Measurements from ENCODE around the gene DOCK11. TPM values are rescaled to one million over a fixed set of nuclear protein-coding genes. Genes with fewer than 3 reads are reported as not detected.

DOCK11 gene
- total RNA-seq, 1 experiment from 2014 or later: 13.1 TPM

DNA sequence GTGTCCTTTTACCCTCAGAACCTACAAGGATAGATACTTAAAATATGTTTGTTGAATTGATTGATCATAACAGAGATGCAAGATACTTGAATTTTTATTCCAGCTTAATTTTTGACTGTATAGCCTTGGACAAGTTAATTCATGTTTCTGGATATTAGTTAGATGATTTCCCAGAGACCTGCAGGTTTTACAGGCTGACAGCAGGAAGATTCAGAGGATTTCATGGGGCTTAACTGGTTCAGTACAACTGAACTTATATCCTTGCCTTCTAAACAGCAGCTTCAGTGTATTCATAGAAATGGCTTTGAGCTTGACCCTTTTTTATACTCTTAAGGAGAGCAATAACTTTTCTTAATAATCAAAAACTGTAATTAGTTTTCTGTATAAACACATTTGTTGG is 169.6 kb downstream of the DOCK11 start (continued):
- TF ChIP-seq, protein P1, sequence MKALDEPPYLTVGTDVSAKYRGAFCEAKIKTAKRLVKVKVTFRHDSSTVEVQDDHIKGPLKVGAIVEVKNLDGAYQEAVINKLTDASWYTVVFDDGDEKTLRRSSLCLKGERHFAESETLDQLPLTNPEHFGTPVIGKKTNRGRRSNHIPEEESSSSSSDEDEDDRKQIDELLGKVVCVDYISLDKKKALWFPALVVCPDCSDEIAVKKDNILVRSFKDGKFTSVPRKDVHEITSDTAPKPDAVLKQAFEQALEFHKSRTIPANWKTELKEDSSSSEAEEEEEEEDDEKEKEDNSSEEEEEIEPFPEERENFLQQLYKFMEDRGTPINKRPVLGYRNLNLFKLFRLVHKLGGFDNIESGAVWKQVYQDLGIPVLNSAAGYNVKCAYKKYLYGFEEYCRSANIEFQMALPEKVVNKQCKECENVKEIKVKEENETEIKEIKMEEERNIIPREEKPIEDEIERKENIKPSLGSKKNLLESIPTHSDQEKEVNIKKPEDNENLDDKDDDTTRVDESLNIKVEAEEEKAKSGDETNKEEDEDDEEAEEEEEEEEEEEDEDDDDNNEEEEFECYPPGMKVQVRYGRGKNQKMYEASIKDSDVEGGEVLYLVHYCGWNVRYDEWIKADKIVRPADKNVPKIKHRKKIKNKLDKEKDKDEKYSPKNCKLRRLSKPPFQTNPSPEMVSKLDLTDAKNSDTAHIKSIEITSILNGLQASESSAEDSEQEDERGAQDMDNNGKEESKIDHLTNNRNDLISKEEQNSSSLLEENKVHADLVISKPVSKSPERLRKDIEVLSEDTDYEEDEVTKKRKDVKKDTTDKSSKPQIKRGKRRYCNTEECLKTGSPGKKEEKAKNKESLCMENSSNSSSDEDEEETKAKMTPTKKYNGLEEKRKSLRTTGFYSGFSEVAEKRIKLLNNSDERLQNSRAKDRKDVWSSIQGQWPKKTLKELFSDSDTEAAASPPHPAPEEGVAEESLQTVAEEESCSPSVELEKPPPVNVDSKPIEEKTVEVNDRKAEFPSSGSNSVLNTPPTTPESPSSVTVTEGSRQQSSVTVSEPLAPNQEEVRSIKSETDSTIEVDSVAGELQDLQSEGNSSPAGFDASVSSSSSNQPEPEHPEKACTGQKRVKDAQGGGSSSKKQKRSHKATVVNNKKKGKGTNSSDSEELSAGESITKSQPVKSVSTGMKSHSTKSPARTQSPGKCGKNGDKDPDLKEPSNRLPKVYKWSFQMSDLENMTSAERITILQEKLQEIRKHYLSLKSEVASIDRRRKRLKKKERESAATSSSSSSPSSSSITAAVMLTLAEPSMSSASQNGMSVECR (CRISPR knock-in tag; IDR thresholded peaks at IDR 0.05; ENCODE audit: borderline replicate concordance): no peak
- TF ChIP-seq GRHL2 (CRISPR knock-in tag; IDR thresholded peaks at IDR 0.05; ENCODE audit: insufficient replicate concordance, severe bottlenecking): no peak

DNA sequence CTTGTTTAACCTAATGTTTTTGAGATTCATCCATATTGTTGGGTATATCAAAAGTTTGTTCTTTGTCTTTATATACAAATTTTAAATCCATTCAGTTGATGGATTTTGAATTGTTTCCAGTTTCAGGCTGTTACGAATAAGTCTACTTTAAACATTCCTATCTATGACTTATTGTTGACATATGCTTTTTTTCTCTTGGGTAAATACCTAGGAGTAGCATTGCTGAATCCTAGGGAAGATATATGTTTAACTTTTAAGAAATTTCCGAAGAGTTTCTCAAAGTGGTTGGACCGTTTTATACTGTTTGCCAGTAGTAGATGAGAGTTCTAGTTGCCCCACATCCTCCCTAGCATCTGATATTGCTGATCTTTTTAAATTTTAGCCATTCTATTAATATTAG is 170.9 kb downstream of the DOCK11 start:
- ChIA-PET POLR2A (no interaction called here), CTCF (no interaction called here)
- ATAC-seq (no peak), DNase-seq (ENCODE audit: low spot score) (no peak)
- H3K4me3 Mint-ChIP-seq: no peak overlapping the region
- H3K9me3 Mint-ChIP-seq: no peaks in the 10 kb centered on the region
- H3K27me3 Mint-ChIP-seq (ENCODE audit: low read depth): no peaks in the 10 kb centered on the region
- no peaks in the 10 kb centered on the region; the same call in 1 of the 2 replicates for H3K36me3 Mint-ChIP-seq
- TF ChIP-seq, protein P2, sequence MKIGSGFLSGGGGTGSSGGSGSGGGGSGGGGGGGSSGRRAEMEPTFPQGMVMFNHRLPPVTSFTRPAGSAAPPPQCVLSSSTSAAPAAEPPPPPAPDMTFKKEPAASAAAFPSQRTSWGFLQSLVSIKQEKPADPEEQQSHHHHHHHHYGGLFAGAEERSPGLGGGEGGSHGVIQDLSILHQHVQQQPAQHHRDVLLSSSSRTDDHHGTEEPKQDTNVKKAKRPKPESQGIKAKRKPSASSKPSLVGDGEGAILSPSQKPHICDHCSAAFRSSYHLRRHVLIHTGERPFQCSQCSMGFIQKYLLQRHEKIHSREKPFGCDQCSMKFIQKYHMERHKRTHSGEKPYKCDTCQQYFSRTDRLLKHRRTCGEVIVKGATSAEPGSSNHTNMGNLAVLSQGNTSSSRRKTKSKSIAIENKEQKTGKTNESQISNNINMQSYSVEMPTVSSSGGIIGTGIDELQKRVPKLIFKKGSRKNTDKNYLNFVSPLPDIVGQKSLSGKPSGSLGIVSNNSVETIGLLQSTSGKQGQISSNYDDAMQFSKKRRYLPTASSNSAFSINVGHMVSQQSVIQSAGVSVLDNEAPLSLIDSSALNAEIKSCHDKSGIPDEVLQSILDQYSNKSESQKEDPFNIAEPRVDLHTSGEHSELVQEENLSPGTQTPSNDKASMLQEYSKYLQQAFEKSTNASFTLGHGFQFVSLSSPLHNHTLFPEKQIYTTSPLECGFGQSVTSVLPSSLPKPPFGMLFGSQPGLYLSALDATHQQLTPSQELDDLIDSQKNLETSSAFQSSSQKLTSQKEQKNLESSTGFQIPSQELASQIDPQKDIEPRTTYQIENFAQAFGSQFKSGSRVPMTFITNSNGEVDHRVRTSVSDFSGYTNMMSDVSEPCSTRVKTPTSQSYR (CRISPR knock-in tag; IDR thresholded peaks at IDR 0.05): no peak
- TF ChIP-seq IRF2 (CRISPR knock-in tag; IDR thresholded peaks at IDR 0.05; ENCODE audit: borderline replicate concordance, low read depth) (no peak), FOXJ3 (CRISPR knock-in tag; IDR thresholded peaks at IDR 0.05; ENCODE audit: borderline replicate concordance) (no peak), RORB (CRISPR knock-in tag; IDR thresholded peaks at IDR 0.05) (no peak)
- TF ChIP-seq, protein P3, sequence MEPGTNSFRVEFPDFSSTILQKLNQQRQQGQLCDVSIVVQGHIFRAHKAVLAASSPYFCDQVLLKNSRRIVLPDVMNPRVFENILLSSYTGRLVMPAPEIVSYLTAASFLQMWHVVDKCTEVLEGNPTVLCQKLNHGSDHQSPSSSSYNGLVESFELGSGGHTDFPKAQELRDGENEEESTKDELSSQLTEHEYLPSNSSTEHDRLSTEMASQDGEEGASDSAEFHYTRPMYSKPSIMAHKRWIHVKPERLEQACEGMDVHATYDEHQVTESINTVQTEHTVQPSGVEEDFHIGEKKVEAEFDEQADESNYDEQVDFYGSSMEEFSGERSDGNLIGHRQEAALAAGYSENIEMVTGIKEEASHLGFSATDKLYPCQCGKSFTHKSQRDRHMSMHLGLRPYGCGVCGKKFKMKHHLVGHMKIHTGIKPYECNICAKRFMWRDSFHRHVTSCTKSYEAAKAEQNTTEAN (CRISPR knock-in tag; IDR thresholded peaks at IDR 0.05): no peak
- H3K4me1 Mint-ChIP-seq: peaks cover 8% of the 10 kb centered on the region; the same call in 1 of the 2 replicates
- no peak overlapping the region for H3K27ac Mint-ChIP-seq

DNA sequence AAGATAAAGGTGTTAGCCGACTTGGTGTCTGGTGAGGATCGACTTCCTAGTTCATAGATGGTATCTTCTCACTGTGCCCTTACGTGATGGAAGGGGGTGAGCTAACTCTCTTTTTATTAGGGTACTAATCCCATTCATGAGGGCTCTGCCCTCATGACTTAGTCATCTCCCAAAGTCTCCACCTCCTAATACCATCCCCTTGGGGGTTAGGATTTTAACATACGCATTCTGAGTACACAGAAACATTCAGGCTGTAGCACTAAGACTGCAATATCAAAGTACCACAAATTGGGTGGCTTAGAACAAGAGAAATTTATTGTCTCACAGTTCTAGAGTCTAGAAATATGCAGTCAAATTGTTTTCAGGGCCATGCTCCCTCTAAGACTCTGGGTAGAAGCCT is 173.8 kb downstream of the DOCK11 start:
- Mint-ChIP-seq H3K9me3 (no peaks in the 10 kb centered on the region), H3K4me3 (no peak overlapping the region), H3K27ac (no peak overlapping the region), H3K4me1 (peaks cover 8% of the 10 kb centered on the region; the same call in 1 of the 2 replicates), H3K36me3 (no peaks in the 10 kb centered on the region; the same call in 1 of the 2 replicates), H3K27me3 (ENCODE audit: low read depth) (no peaks in the 10 kb centered on the region)
- ChIA-PET CTCF (no interaction called here), POLR2A (no interaction called here)
- ATAC-seq (no peak), DNase-seq (ENCODE audit: low spot score) (no peak)
- TF ChIP-seq, protein P2 (CRISPR knock-in tag; IDR thresholded peaks at IDR 0.05): no peak
- TF ChIP-seq, protein P4, sequence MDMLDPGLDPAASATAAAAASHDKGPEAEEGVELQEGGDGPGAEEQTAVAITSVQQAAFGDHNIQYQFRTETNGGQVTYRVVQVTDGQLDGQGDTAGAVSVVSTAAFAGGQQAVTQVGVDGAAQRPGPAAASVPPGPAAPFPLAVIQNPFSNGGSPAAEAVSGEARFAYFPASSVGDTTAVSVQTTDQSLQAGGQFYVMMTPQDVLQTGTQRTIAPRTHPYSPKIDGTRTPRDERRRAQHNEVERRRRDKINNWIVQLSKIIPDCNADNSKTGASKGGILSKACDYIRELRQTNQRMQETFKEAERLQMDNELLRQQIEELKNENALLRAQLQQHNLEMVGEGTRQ (CRISPR knock-in tag; IDR thresholded peaks at IDR 0.05): no peak
- TF ChIP-seq, protein P5, sequence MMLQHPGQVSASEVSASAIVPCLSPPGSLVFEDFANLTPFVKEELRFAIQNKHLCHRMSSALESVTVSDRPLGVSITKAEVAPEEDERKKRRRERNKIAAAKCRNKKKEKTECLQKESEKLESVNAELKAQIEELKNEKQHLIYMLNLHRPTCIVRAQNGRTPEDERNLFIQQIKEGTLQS (CRISPR knock-in tag; conservative IDR thresholded peaks at IDR 0.05): no peak
- TF ChIP-seq GRHL2 (CRISPR knock-in tag; IDR thresholded peaks at IDR 0.05; ENCODE audit: insufficient replicate concordance, severe bottlenecking) (no peak), GABPB1 (CRISPR knock-in tag; IDR thresholded peaks at IDR 0.05) (no peak), ZNF219 (CRISPR knock-in tag; IDR thresholded peaks at IDR 0.05; ENCODE audit: borderline replicate concordance) (no peak), ATF1 (CRISPR knock-in tag; IDR thresholded peaks at IDR 0.05) (no peak), NR1H2 (CRISPR knock-in tag; IDR thresholded peaks at IDR 0.05) (no peak)
- TF ChIP-seq, protein P6, sequence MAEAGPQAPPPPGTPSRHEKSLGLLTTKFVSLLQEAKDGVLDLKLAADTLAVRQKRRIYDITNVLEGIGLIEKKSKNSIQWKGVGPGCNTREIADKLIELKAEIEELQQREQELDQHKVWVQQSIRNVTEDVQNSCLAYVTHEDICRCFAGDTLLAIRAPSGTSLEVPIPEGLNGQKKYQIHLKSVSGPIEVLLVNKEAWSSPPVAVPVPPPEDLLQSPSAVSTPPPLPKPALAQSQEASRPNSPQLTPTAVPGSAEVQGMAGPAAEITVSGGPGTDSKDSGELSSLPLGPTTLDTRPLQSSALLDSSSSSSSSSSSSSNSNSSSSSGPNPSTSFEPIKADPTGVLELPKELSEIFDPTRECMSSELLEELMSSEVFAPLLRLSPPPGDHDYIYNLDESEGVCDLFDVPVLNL (CRISPR knock-in tag; IDR thresholded peaks at IDR 0.05; ENCODE audit: borderline replicate concordance, low read depth): no peak
- TF ChIP-seq, protein P3 (CRISPR knock-in tag; IDR thresholded peaks at IDR 0.05): no peak
